CD14-positive monocyte (primary cell): ENCODE measurements around the gene KNSTRN. TPM values are rescaled to one million over a fixed set of nuclear protein-coding genes. Genes with fewer than 3 reads are reported as not detected.

ENCODE experiments used
- DNase-seq, 3 donors: peaks; one replicate each; pipeline ENCODE4 v3.0.0-alpha.2; 2011 to 2022
- H2AFZ ChIP-seq: 2 replicates; pipeline ENCODE4 v1.6.0; 2012; ENCODE audit warnings: mild to moderate bottlenecking, low read depth, low read length, inconsistent platforms; ENCODE audit not compliant: insufficient read depth, poor library complexity, severe bottlenecking
- H3K27ac ChIP-seq, 2 donors: 1 replicate in 1 of 2; 2 replicates in 1 of 2; pipeline ENCODE4 v1.5.1; 2012 to 2013; ENCODE audit warnings: low read length in 2 of 2, control low read depth in 1 of 2, inconsistent platforms in 1 of 2, low read depth in 1 of 2, mild to moderate bottlenecking in 1 of 2
- H3K27me3 ChIP-seq, 2 donors: one replicate each; pipeline versions ENCODE4 v1.6.0 to v1.6.1; 2011 to 2013; ENCODE audit warnings: low read length in 2 of 2; ENCODE audit not compliant: control insufficient read depth in 2 of 2, insufficient read depth in 2 of 2
- H3K36me3 ChIP-seq, 2 donors: replicated peaks in 1 of 2; 1 replicate in 1 of 2; 2 replicates in 1 of 2; pipeline versions ENCODE4 v1.5.1 to v1.6.1; 2012 to 2013; ENCODE audit warnings: low read length in 2 of 2, control low read depth in 1 of 2, inconsistent platforms in 1 of 2, mild to moderate bottlenecking in 1 of 2; ENCODE audit not compliant: insufficient read depth in 2 of 2, control insufficient read depth in 1 of 2
- H3K4me1 ChIP-seq, 2 donors: 1 replicate in 1 of 2; 2 replicates in 1 of 2; pipeline versions ENCODE4 v1.5.1 to v1.6.1; 2012 to 2013; ENCODE audit warnings: low read length in 2 of 2, control low read depth in 1 of 2, inconsistent platforms in 1 of 2, mild to moderate bottlenecking in 1 of 2, moderate library complexity in 1 of 2; ENCODE audit not compliant: insufficient read depth in 2 of 2, control insufficient read depth in 1 of 2
- H3K4me2 ChIP-seq: replicated peaks from 2 replicates; pipeline ENCODE3; 2012; ENCODE audit warnings: low read length, moderate library complexity, mild to moderate bottlenecking; ENCODE audit not compliant: poor library complexity, severe bottlenecking; ENCODE audit errors: extremely low read depth
- H3K4me3 ChIP-seq, 3 experiments: fragments of 200-600 bp in 1 of 3; sonication (generic) in 1 of 3; replicated peaks in 1 of 3; 1 replicate in 2 of 3; 2 replicates in 1 of 3; pipeline ENCODE4 v1.5.1; 2011 to 2013; ENCODE audit warnings: low read length in 3 of 3, mild to moderate bottlenecking in 3 of 3, control low read depth in 2 of 3, low read depth in 2 of 3, inconsistent platforms in 1 of 3, moderate library complexity in 1 of 3
- H3K79me2 ChIP-seq: 2 replicates; pipeline ENCODE4 v1.6.0; 2012; ENCODE audit warnings: mild to moderate bottlenecking, control low read depth, inconsistent platforms, low read length, moderate library complexity; ENCODE audit not compliant: insufficient read depth
- H3K9ac ChIP-seq: 2 replicates; pipeline ENCODE4 v1.6.0; 2017; ENCODE audit warnings: low read length, mild to moderate bottlenecking; ENCODE audit not compliant: insufficient read depth, poor library complexity, severe bottlenecking
- H3K9me3 ChIP-seq, 2 donors: replicated peaks in 1 of 2; 1 replicate in 1 of 2; 2 replicates in 1 of 2; pipeline versions ENCODE4 v1.5.1 to v1.6.1; 2012 to 2013; ENCODE audit warnings: low read length in 2 of 2, control low read depth in 1 of 2; ENCODE audit not compliant: control insufficient read depth in 1 of 2, insufficient read depth in 1 of 2
- H4K20me1 ChIP-seq: 2 replicates; pipeline ENCODE4 v1.6.0; 2012; ENCODE audit warnings: mild to moderate bottlenecking, low read length, control low read depth, moderate library complexity; ENCODE audit not compliant: insufficient read depth
- H3K27ac Mint-ChIP-seq, 7 donors: one replicate each; pipeline ENCODE4 v1.8.0; 2020; ENCODE audit warnings: mild to moderate bottlenecking in 7 of 7, mixed read lengths in 7 of 7, moderate library complexity in 6 of 7, inconsistent platforms in 2 of 7
- H3K27me3 Mint-ChIP-seq, 3 donors: one replicate each; pipeline ENCODE4 v1.8.0; 2021 to 2022; ENCODE audit warnings: low read depth in 3 of 3, mild to moderate bottlenecking in 3 of 3, mixed read lengths in 3 of 3, moderate library complexity in 3 of 3, inconsistent platforms in 1 of 3
- H3K36me3 Mint-ChIP-seq, 2 donors: one replicate each; pipeline ENCODE4 v1.8.0; 2020; ENCODE audit warnings: mixed read lengths in 2 of 2, inconsistent platforms in 1 of 2, mild to moderate bottlenecking in 1 of 2
- H3K4me1 Mint-ChIP-seq: one replicate; pipeline ENCODE4 v1.8.0; 2020; ENCODE audit warnings: mild to moderate bottlenecking, mixed read lengths
- H3K4me3 Mint-ChIP-seq, 2 donors: one replicate each; pipeline ENCODE4 v1.8.0; 2020; ENCODE audit warnings: mild to moderate bottlenecking in 2 of 2, mixed read lengths in 2 of 2, moderate library complexity in 1 of 2
- H3K9me3 Mint-ChIP-seq, 7 donors: one replicate each; pipeline ENCODE4 v1.8.0; 2020 to 2022; ENCODE audit warnings: mixed read lengths in 7 of 7, mild to moderate bottlenecking in 6 of 7, moderate library complexity in 6 of 7, inconsistent platforms in 2 of 7
- CTCF ChIP-seq: fragments of 200-600 bp; IDR thresholded peaks from one replicate; pipeline ENCODE4 v1.8.0; 2022; ENCODE audit warnings: antibody characterized with exemption, mild to moderate bottlenecking
- WGBS: methylation state at CpG from one replicate; pipeline ENCODE4 v1.1.5; 2013; ENCODE audit warnings: missing lambda C conversion rate; ENCODE audit not compliant: insufficient coverage; 5-methylcytosine and 5-hydroxymethylcytosine counted together
- intact Hi-C, 2 donors: fragments of 100-400 bp; cut with micrococcal nuclease; formaldehyde crosslinking; loops; one replicate each; pipeline versions ENCODE4 v1.15.0 to v1.15.1; 2023
- polyA plus RNA-seq, 3 donors: library from polyadenylated mRNA; depleted of rRNA in 1 of 3; unstranded in 2 of 3; stranded (reverse) in 1 of 3; fragments of 300-500 nt in 2 of 3; fragments of >200 nt in 1 of 3; fragmentation: Illumina TruSeq in 2 of 3; gene quantifications; 1 replicate in 2 of 3; 2 replicates in 1 of 3; pipeline ENCODE4 v1.2.3, GENCODE V29; 2012 to 2021

Gene KNSTRN
- polyA plus RNA-seq, 3 donors = 5.4 to 10.0 (median 7.9) TPM

- Histone ChIP-seq H3K4me3 (no peak overlapping the region), H3K9me3 (peaks cover 0 to 7% of the 10 kb centered on the region in 2 donors), H3K36me3 (no peaks in the 10 kb centered on the region), H3K9ac (no peak overlapping the region), H3K79me2 (no peaks in the 10 kb centered on the region), H4K20me1 (no peaks in the 10 kb centered on the region), H3K4me2 (no peak overlapping the region), H3K27me3 (peaks cover 37 to 64% of the 10 kb centered on the region in 2 donors), H3K4me1 (peaks cover 21 to 24% of the 10 kb centered on the region in 2 donors), H2AFZ (no peak overlapping the region), H3K27ac (no peak overlapping the region)
- peaks cover 60 to 66% (median 65%) of the 10 kb centered on the region in 3 donors for H3K27me3 Mint-ChIP-seq
- H3K36me3 Mint-ChIP-seq = peaks cover 7 to 11% of the 10 kb centered on the region in 2 donors
- intact Hi-C loops = no loop called here
- TF ChIP-seq CTCF = no peak
- peaks cover 0 to 27% (median 8%) of the 10 kb centered on the region in 7 donors for H3K9me3 Mint-ChIP-seq
- DNase-seq = no peak
- no peak overlapping the region for H3K27ac Mint-ChIP-seq
- peak overlapping the region in 1 of 2 donors; percentile 24 for H3K4me3 Mint-ChIP-seq
- WGBS = 46% methylated on average over 17 of the region's 20 CpGs
- H3K4me1 Mint-ChIP-seq = peaks cover 25% of the 10 kb centered on the region
Observed at GRCh38 chr15:40435023-40435709, 52.6 kb downstream of the KNSTRN start.

- H3K27ac ChIP-seq = no peak overlapping the region
- intact Hi-C loops = no loop called here
- no peak for TF ChIP-seq CTCF
- H3K27me3 ChIP-seq = peaks cover 37 to 65% of the 10 kb centered on the region in 2 donors
- H3K9ac ChIP-seq = no peak overlapping the region
- no peak for DNase-seq
- no peaks in the 10 kb centered on the region for H3K36me3 ChIP-seq
- no peak overlapping the region for H3K27ac Mint-ChIP-seq
- H3K4me1 ChIP-seq = peaks cover 23 to 30% of the 10 kb centered on the region in 2 donors
- peaks cover 0 to 27% (median 6%) of the 10 kb centered on the region in 7 donors for H3K9me3 Mint-ChIP-seq
- no peaks in the 10 kb centered on the region for H3K79me2 ChIP-seq
- peaks cover 62 to 69% (median 69%) of the 10 kb centered on the region in 3 donors for H3K27me3 Mint-ChIP-seq
- peak overlapping the region in 1 of 2 donors; percentile 24 for H3K4me3 Mint-ChIP-seq
- peak overlapping the region in 1 of 3 experiments; percentile 36 for H3K4me3 ChIP-seq
- WGBS = 9% methylated on average over 15 of the region's 15 CpGs
- peaks cover 0 to 7% of the 10 kb centered on the region in 2 donors for H3K9me3 ChIP-seq
- peaks cover 28% of the 10 kb centered on the region for H3K4me1 Mint-ChIP-seq
- peak overlapping the region; percentile 49 for H3K4me2 ChIP-seq
- H2AFZ ChIP-seq = no peak overlapping the region
- H4K20me1 ChIP-seq = no peaks in the 10 kb centered on the region
- H3K36me3 Mint-ChIP-seq = peaks cover 7 to 11% of the 10 kb centered on the region in 2 donors
Observed at GRCh38 chr15:40435710-40436089, 53.2 kb downstream of the KNSTRN start.
